Hematopoietic multipotent progenitor cell treated with erythropoietin and hydrocortisone succinate and interleukin-3 and kit ligand, for 8 days (in vitro differentiated cells): ENCODE results near the gene KIF14.
A peak's percentile ranks its signal among the peaks of the same experiment; 100 is the strongest.
"Not testable (repeated sequence)": the region's sequence is repeated elsewhere in the genome, so short reads cannot be mapped to it uniquely, and the experiment has no call there.

Experiments
- DNase-seq: peaks from one replicate; pipeline ENCODE4 v3.0.0-alpha.2; 2015

KIF14 gene

DNA sequence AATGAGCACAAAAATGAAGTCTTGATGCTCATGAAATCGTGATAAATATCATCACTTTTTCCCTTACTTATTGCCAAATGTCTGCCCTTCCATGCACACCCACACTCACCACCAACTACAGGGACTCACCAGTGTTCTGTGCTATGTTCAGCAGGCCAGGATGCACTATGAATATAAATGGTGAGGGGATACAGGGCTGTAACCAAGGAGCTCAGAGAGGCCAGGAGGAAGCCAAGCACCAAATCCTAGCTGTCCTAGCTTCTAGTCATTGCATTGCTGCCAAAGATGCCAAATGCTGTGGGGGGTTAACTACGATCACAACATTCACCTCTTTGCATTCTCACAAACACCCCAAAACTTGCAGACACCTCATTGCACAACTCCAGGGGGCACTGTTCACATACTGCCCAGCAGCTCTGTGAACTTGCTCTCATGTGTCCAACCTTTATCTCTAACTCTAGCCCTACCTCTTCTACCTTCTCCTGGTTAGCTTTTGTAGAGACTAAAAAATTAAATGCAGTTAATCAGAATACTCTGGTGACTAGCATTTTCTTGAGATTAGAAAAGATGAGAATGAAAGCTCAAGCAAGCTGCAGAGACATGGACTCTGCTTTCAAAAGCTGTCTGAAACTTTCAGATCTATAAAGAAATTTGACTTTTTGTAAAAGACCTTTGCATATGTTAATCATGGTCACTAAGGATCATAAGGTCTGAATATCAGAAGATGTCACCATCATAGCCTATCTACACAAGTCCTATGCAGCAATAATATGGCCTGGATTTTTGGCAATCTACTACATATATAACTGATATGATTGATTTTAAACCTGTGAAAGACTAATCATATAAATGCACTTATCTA lies 13.9 kb upstream of the KIF14 start:
- DNase-seq = no peak

DNA sequence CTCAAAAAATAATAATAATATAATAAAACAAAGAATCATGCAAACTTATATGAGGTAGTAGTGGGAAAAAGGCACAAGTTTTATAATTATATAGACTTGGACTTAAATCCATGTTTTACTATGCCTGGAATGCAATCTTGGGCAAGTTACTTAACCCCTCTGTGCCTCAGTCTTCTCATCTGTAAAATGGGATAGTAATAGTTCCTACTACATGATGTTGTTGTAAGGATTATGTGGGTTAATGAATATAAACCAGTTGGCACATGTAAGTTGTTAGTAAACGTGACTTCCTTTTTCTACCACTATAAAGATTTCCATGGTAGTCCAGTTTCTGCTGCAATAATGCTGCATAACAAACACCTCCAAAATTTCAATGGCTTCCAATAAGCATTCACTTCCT lies 10.8 kb upstream of the KIF14 start:
- DNase-seq = no peak

DNA sequence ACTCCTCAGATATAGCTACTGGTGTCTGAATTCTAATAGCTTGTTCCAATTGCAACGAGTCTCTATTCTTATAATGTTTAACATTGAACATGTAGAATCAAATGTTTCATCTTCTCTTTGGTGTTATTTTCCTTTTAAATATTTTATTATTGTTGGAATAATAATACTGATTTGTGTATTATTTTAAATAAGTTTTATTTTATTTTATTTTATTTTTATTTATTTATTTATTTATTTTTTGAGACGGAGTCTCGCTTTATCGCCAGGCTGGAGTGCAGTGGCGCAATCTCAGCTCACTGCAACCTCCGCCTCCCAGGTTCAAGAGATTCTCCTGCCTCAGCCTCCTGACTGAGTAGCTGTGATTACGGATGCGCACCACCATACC lies 10.0 kb upstream of the KIF14 start:
- not testable (repeated sequence) for DNase-seq

DNA sequence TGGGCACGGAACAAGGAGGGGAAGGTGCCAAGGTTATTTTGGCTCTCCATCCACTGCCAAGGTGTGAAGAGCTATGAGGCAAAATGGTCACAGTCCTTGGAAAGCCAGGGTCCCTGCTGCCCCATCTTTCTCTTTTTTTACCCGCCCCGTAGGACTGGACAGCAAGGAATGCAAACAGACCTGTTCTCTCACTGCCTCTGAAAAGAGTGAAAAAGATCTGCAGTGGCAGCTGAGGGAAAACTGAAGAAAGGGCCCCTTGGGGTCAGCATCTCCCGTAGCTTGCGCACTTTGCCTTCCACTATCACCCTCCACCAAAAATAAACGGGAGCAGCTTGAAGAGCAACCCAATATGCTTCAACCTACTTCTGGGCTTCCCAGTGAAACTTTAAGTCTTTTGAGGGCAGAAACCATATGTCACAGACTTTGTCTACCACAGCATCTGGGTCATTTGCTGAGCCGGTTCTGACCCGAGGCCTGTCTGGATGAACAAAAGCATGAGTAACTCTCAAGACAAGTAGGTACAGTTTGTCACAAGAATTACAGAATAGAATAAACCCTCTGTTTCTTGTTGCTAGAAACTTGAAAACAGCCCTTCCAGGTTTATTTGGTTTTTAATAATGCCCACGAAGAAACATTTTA lies 9.4 kb upstream of the KIF14 start:
- DNase-seq = no peak

DNA sequence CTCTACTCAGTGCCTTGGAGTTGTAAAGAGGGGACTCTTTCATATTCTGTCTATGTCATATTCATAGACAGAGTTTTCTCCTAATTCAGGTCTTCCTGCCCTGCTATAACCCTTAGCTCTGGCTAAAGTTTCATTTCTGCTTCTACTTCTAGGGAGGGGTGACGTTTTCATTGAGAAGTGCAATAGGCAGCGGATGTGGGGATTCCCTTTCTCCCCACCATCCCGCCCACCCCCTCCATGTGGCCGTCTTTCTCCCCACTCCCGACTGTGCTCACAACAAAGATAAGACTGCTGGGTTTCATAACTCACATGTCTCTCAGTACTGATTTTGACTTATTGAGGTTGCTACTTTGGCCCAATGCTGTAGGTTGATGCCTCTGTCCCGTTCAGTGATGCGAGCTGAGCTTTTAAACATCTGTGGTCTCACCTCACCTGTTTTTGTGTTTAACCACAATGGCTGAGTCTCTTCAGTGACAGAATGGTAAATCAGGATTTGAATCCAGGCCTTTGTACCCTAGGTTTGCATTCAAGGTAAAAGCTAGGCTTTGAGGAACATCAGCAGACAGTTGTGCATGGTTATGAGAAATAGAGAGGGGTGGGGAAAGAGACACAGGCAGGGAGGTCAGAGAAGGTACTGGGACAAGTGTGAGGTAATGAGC lies 7.8 kb upstream of the KIF14 start:
- no peak for DNase-seq

DNA sequence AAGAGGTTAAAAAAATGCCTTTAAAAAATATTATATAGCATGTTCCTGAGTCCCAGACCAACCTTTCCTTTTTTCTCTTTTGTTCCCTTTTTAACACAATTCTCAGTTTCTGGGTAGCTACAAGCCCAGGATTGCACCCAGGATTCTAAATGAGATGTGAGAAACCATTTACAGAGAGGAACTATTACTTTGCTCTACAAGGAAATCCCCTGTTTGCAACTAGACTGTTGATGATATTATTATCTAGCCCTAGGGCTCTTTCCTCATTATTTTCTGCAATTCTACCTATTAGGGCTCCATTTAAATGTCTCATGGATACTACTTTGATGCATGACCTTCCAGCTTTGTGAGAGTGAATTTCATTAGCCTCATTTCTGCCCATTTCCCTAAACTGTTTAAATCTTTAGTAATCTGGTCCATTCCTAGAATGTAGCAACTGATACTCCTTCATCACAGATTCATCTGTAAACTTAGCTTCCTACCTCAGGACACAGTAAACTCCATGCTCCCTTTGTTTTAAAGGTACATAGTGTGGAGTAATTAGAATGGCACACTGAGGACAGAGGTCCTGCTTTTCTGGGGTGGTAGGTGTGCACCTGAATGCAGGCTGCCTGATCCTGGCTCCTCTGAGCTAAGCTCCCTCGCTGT lies 7.1 kb upstream of the KIF14 start:
- DNase-seq = no peak

DNA sequence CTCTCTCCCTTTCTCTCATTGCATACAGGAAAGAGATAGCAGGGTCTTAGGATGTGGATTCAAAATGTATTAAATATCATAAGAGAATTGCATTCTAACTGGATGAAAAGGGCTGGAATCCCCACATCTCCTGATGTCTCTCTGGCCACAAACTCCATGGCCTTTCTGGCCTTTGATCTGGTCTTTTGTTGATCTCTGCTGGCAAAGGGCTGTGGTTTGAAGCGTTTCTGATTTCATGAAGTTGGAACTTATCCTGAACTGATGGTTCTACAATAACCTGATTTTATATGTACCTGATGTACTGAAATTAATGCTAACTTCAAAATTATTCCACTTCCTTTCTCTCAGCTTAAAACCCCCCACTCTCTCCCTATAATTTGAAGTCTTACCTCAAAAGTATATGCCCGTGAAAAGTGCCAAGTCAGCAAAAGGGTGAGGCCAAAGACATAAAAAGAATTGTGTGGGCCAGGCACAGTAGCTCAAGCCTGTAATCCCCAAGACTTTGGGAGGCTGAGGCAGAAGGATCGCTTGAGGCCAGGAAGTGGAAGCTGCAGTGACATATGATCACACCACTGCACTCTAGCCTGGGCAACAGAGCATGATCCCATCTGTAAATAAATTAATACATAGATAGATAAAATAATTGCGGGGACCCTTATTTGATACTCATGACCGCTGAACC lies 6.4 kb upstream of the KIF14 start:
- DNase-seq = no peak

DNA sequence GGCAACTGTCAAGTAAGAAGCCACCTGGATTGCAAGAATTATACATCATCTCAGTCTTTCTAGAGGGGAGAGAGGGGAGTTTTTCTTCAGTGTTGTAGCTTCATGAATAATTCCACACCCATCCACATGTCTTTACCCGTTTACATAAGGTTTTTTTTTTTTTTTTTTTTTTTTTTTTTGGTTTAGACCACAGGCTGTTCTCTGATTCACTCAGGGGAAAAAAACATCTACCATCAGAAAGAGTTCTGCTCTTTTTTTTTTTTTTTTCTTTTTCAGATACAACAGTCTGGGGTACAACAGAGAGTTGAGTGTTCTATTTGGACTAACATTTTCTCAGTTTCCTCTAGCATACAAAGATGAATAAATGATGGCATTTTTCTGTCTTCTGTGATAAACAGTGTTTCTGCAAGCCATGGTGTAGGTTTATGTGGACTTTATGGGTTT lies 4.9 kb upstream of the KIF14 start:
- DNase-seq = no peak

DNA sequence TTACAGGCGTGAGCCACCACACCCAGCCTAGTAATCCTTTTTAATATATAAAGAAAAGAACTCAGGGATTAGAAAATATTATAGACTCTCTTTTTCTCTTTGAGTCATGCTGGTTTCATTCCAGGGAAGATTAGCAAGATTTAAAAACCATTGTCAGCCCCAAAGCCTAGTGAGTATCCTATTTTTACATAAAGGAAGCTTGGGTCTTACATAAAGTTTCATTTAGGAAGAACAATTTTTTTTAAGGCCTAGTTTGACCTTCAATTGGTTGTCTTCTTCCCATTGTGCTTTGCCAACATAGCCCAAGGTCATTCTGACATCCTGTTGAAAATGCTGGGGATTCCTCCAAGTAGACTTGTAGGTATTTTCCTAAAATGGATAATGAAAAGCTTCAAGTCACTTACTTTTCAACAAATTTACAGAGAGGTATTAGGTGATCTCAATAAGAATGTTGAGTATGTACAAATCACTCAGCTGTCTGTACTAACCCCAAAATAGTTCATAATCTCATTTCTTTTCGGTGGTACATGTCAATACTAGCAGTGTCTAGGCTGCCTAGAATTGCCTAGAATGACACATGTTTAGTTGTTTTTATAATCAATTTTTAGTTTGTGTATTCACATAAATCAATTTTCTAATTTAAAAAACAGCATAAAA lies 4.3 kb upstream of the KIF14 start:
- DNase-seq = no peak

DNA sequence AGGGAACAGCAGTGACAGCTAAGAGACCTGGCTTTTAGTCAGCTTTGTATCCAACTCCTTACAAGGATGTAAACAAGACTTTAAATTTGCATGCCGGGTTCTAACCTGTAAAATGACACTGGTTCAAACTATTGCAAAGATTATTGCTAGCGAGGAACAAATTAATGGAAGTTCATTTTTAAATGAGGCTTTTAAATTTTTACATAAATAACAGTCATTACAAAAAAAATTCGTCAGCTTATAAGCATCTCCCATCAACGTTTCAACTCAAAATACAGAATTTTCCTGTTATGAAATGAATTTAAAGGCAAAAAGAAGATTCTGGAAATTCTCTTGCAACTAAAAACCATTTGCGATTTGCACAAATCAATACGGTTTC lies 668 bp downstream of the KIF14 start:
- DNase-seq = no peak

DNA sequence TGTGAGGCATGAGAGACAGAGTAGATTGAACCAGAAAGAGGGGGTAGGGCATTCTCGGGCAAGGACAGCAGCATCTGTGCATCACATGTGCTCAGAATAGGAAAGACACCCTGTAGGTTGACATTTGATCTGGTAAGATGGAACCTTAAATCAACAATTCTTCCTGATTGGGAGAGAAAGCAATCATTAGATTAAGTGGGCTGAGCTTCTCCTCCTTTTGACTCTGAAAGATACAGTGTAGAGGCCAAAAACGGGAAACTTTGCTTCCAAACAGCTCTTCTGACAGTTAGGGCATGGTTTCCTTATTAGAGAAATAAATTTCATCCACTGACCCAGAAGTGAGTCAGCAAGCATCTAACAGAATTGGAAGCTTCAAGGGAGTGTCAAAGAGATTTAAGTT lies 9.7 kb downstream of the KIF14 start:
- DNase-seq = no peak

DNA sequence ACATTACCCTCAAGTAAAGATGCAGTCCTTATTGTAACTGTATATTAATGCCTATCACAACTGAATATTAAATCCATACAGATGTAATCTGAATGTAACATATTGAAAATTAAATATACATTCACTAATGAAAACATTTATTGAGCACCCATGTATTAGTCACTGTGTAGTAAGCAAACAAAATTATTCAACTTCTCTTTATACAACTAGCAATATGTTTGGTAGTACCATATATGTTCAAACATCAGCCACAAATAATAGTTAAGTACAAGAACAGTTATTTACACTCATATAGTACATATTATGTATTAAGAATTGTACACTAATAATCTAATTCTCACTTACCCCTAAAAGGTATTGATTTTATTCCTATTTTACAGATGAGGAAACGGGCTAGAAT lies 17.9 kb downstream of the KIF14 start:
- no peak for DNase-seq

DNA sequence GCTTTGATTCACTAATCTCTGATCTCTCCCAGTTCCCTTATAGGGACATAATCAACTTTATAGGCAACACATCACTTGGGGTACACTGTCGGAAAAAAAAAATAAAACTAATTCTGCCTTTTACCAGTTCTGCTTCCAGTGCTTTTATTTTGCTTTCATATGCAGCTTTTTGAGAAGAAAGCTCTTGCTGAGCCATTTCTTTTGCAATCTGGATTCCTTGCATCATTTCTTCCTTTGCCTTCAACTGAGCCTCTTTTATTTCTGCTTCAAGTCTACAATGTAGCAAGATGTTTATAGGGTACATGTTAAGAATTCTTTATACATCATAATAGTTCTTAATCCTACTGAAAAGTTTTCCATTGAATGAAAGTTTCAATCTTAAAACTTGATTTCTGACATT lies 30.6 kb downstream of the KIF14 start:
- DNase-seq = no peak

DNA sequence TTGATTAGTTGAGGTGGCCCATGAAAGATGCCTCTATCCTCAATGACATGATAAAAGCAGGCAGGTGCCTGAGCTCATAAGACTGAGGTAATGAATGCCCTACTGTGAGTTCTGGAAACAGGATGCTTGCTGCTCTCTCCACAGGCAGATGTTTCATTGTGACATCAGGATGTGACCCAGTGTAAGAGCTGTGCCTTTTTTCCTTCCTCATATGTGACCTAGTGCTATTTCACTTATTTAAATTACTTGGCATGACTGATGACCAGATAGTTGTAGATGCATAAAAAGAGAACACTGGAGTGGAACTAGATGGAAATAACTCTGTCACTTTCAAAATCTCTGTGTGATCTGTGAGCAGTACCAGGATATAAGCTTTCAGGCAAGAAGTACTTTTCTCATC lies 31.9 kb downstream of the KIF14 start:
- no peak for DNase-seq

DNA sequence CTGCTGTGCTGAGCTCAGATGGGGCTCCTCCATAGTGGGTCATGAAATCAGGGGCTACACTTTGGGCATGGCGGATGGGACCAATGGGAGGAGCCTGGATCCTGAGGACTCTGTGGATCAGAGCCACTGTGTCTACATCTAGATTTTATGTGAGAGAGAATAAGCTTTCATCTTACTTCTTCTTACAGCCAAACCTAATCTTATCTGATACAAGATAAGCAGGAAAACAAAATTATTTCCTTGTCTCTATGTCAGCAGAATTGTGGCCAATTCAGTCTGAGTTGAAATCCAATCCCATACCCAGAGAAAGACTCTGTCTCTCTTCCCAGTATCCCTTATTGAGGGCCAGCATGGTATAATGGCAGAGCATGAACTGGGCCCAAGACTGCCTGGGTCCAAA lies 56.2 kb downstream of the KIF14 start:
- DNase-seq = no peak

DNA sequence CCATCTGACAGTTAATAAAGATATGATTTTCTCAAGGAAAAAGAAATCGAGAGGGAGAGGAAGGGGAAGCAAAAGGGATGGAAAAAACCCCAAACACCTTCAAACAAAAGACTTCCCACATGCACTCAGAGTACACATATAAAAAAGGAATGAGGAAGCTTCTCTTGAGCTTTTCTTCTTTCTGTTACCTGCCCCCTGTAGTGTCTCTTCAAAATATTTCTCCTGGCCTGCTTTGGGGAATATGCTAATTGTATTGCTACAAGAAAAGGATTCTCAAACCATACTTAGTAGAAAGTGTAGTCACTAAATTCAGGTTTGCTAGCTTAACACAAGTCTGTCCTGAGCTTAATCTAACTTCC lies 58.7 kb downstream of the KIF14 start:
- DNase-seq = no peak

DNA sequence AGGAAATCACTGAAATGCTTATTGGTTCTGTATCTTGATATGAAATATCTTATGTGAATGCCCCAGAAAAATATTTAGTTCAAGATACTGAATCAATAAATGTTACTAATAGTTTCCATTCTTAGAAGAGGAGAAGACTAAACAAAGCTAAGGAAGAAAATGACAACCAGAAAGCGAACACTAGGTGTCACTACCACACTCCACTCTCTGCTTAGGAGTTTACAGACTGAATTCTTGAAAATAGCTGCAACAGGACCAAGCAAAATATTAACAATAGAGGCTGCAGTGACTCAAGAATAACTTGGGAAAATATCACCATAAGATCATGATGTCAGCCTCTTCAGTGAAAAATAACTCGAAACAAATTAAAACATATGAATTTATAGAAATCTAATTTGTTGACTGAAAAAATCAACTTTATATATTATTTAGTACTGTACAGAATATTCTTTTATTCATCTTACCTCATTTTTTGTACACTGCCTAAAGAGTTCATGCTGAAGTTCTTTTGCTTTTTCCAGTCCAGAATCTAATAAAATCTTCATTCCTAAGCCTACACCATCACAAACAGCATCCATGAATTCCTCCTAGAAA lies 61.6 kb downstream of the KIF14 start:
- DNase-seq = peak; percentile 58

DNA sequence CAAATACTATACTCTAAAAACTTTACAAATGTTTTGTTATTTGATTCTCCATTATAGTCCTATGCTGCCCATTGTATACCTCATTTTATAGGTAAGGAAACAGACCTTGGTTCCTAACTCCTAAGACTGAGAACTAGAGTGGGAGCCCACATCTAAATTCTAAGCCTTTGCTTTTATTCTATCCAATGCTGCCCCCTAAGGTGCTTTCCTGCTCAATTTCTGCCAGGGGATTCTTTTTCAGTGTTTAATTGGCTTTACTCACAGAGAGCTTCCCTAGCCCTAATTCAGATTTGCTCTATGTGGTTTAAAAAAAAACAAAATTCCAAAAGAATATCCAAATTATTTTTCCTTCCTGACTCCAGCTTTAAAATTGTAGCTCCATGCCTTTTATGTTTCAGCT lies 64.5 kb downstream of the KIF14 start:
- DNase-seq = no peak

DNA sequence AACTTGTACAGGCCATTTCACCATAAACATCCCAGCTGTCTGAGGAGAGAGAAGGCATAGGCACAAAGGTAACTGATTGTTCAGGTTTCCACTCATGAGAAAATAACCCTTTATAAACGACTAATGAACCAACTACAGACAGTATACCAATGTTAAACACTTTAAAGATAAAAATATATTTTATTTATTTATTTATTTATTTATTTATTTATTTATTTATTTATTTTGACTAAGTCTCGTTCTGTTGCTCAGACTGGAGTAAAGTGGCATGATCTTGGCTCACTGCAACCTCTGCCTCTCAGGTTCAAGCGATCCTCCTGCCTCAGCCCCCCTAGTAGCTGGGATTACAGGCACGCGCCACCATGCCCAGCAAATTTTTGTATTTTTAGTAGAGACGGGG lies 67.8 kb downstream of the KIF14 start:
- DNase-seq = not testable (repeated sequence)

DNA sequence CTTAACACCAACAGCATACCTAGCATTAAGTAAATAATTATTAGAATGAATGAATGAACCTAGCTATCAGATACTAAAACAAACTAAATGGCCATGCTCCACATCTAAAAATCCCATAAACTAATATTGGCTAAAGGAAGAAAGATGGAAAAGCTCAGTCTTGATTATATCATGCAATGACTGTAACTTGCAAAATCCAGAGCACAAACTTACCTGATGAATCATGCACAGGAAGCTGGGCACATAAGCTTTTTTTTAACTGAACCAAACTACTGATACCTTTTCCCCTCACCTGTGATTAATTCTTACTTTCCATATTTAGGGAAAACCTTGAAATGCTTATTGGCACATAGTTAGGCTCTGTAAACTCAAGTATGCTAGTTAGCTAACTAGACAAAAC lies 70.2 kb downstream of the KIF14 start:
- DNase-seq = no peak

DNA sequence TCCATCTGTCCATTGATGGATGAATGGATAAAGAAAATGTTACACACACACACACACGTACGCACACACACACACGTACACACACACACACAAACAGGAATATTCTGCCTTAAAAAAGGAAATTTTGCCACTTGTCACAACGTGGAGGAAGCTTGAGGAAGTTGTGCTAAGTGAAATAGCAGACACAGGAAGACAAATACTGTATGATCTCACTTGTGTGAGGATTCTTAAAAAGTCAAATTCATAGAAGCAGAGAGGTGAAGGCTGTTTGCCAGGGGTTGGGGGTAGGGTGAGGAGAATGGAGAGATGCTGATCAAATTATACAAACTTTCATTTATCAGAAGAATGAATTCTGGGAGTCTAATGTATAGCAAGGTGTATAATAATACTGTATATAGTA lies 73.2 kb downstream of the KIF14 start:
- DNase-seq = no peak

DNA sequence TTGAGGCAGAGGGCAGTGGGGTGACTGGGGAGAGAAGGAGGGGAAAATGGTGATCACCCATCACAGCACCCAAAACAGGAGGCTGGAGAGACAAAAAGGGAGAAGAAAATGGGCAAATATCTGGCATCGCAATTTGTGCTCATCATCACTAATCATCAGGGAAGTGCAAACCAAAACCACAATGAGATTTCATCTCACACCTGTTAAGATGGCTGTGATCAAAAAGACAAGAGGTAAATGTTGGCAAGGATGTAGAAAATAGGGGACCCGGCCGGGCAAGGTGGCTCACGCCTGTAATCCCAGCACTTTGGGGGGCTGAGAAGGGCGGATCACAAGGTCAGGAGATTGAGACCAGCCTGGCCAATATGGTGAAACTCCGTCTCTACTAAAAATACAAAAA lies 74.0 kb downstream of the KIF14 start:
- no peak for DNase-seq
